GM12878 (cell line): Measurements from ENCODE around the gene DCUN1D3. TPM values are rescaled to one million over a fixed set of nuclear protein-coding genes. Genes with fewer than 3 reads are reported as not detected.

ENCODE experiments used
- ASH2L ChIP-seq: fragments of 300-600, 200-600 bp; sonication (generic); IDR thresholded peaks from 2 replicates; pipeline ENCODE4 v1.6.1; 2017; ENCODE audit warnings: low read depth, mild to moderate bottlenecking, borderline replicate concordance
- CBX3 ChIP-seq: fragments of 200-600 bp; sonication (generic); IDR thresholded peaks from 2 replicates; pipeline ENCODE4 v1.6.1; 2016; ENCODE audit warnings: low read depth, borderline replicate concordance
- CBX5 ChIP-seq: sonication (generic); IDR thresholded peaks from 2 replicates; pipeline ENCODE4 v1.6.1; 2016; ENCODE audit warnings: low read depth, moderate library complexity, mild to moderate bottlenecking, inconsistent platforms
- CHD4 ChIP-seq: fragments of 200-600 bp; sonication (generic); IDR thresholded peaks from 2 replicates; pipeline ENCODE4 v1.6.1; 2016; ENCODE audit warnings: mild to moderate bottlenecking
- CREB1 ChIP-seq: IDR thresholded peaks from 2 replicates; pipeline ENCODE4 v1.6.1; 2012; ENCODE audit warnings: low read depth, mild to moderate bottlenecking, inconsistent platforms
- EED ChIP-seq: sonication (generic); IDR thresholded peaks from 2 replicates; pipeline ENCODE4 v1.6.1; 2016; ENCODE audit warnings: antibody characterized with exemption, low read depth
- GABPA ChIP-seq: IDR thresholded peaks from 2 replicates; pipeline ENCODE4 v1.6.1; 2014; ENCODE audit warnings: antibody characterized with exemption, low read depth, mild to moderate bottlenecking, inconsistent platforms
- HDGF ChIP-seq: fragments of 450-650 bp; IDR thresholded peaks from 2 replicates; pipeline ENCODE4 v1.6.1; 2016; ENCODE audit warnings: antibody characterized with exemption
- KLF5 ChIP-seq: fragments of 450-650 bp; IDR thresholded peaks from 2 replicates; pipeline ENCODE4 v1.6.1; 2014; ENCODE audit warnings: mild to moderate bottlenecking; ENCODE audit not compliant: partially characterized antibody
- MTA2 ChIP-seq: fragments of 450-650 bp; IDR thresholded peaks from 2 replicates; pipeline ENCODE4 v1.6.1; 2016; ENCODE audit warnings: low read depth, mild to moderate bottlenecking, moderate library complexity
- MYC ChIP-seq: IDR thresholded peaks from 2 replicates; pipeline ENCODE4 v1.6.1; 2011; ENCODE audit warnings: mild to moderate bottlenecking, low read length, moderate library complexity, inconsistent platforms; ENCODE audit not compliant: insufficient read depth, insufficient replicate concordance, insufficient read length, severe bottlenecking
- NFYA ChIP-seq: IDR thresholded peaks from 2 replicates; pipeline ENCODE4 v1.6.1; 2011; ENCODE audit warnings: low read depth, mild to moderate bottlenecking, low read length, improper control_type of control experiment, borderline replicate concordance
- NRF1 ChIP-seq: conservative IDR thresholded peaks from 2 replicates; pipeline ENCODE4 v1.6.1; 2011; ENCODE audit warnings: mild to moderate bottlenecking, low read depth, low read length, improper control_type of control experiment
- RELA ChIP-seq: fragments of 450-650 bp; IDR thresholded peaks from 2 replicates; pipeline ENCODE4 v1.8.0; 2014; ENCODE audit warnings: borderline replicate concordance; ENCODE audit not compliant: partially characterized antibody
- SUZ12 ChIP-seq: fragments of 200-600 bp; sonication (generic); IDR thresholded peaks from one replicate; pipeline ENCODE4 v1.6.1; 2018; ENCODE audit warnings: antibody characterized with exemption, mild to moderate bottlenecking; ENCODE audit not compliant: unreplicated experiment
- TCF3 ChIP-seq: IDR thresholded peaks from 2 replicates; pipeline ENCODE4 v1.6.1; 2012; ENCODE audit warnings: low read depth, mild to moderate bottlenecking, low read length, borderline replicate concordance; ENCODE audit not compliant: insufficient read depth
- YY1 ChIP-seq: IDR thresholded peaks from 2 replicates; pipeline ENCODE4 v1.6.1; 2011; ENCODE audit warnings: low read depth, mild to moderate bottlenecking, low read length
- ZBED1 ChIP-seq: IDR thresholded peaks from 2 replicates; pipeline ENCODE4 v1.6.1; 2016; ENCODE audit warnings: borderline replicate concordance
- polyA plus RNA-seq, 11 experiments: library from polyadenylated mRNA; depleted of rRNA in 4 of 11; unstranded in 6 of 11; stranded (reverse) in 5 of 11; fragments of >200 nt; fragmentation: Nextera tagmentation in 4 of 11; fragmentation: Illumina TruSeq in 1 of 11; extraction: Ambion mirVana in 4 of 11; extraction: Trizol in 1 of 11; gene quantifications; 1 replicate in 1 of 11; 2 replicates in 10 of 11; pipeline versions ENCODE4 v1.2.1 to v1.2.3, GENCODE V29; 2011 to 2016; ENCODE audit warnings: inconsistent platforms in 2 of 11, missing spikeins in 2 of 11, low read depth in 1 of 11
- total RNA-seq, 4 experiments: library from RNA; depleted of rRNA in 3 of 4; stranded (reverse); fragments of >200 nt in 3 of 4; fragmentation: Illumina TruSeq in 1 of 4; extraction: Trizol in 1 of 4; gene quantifications; 2 replicates each; pipeline versions ENCODE4 v1.2.1 to v1.2.3, GENCODE V29; 2013 to 2021
- TF ChIP-seq, protein P1 (sequence below): fragments of 450-650 bp; formaldehyde crosslinking; IDR thresholded peaks from 2 replicates; pipeline ENCODE4 v1.5.0; 2022; ENCODE audit warnings: mild to moderate bottlenecking, missing genetic modification characterization
- TF ChIP-seq, protein P2 (sequence below): IDR thresholded peaks from 2 replicates; pipeline ENCODE4 v1.6.1; 2012; ENCODE audit warnings: improper control_type of control experiment, low read depth, low read length; ENCODE audit not compliant: insufficient replicate concordance
- TF ChIP-seq, protein P3 (sequence below): IDR thresholded peaks from 2 replicates; pipeline ENCODE4 v1.6.1; 2012; ENCODE audit warnings: low read length, inconsistent platforms

DCUN1D3 gene
- total and polyA plus RNA-seq, 10 of the 15 experiments (the other 5 are each of a cell fraction or from before 2014, with no cell fraction given): 0.47 to 4.5 (median 1.9) TPM

DNA sequence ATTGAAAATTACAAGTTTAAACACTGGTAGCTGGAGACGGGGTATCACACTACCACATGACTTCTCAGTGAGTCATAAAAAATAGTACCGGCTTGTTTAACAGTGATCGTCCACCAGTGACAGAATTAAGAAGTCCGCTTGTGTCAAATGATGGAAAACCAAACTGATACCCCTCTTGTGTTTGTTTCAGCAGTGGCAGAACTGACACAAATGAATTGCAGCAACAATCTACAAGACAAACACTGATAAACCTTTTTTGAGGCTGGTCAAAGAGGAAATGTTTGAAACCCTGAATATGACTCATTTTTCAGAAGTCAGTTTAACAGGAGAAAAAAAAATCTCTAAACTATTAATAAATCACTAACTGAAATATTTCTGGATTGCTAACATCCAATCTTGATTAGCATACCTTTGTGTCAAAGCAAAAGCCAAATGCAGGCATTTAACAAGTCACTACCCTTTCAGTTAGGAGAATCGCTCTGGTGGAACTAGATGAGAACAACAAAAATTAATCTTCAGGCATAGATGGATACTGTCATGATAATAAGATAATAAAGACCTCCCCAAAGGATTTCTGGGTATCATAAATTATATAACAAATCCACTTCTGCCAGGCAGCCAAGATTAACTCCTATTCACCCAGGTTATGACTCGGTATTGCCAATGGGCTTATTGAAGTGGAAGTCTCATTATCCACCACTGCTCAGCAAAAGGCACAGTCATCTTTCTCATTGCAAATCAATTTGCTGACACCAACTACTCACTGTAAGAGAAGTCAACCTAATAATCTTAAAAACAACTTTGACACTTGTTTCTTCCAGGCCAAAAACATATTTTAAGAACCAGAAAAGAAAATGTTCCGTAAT, 20.8 kb downstream of the DCUN1D3 start (continued):
- TF ChIP-seq NFYA (no peak), CBX3 (no peak), GABPA (no peak), NRF1 (no peak), YY1 (no peak), CHD4 (no peak), SUZ12 (no peak), EED (no peak), CREB1 (peak; percentile 45; the same call in 1 of the 2 replicates), CBX5 (no peak), KLF5 (no peak), HDGF (no peak), TCF3 (no peak), ASH2L (no peak), RELA (no peak), ZBED1 (no peak), MYC (no peak), MTA2 (peak; percentile 43; the same call in 1 of the 2 replicates)
- TF ChIP-seq, protein P1, sequence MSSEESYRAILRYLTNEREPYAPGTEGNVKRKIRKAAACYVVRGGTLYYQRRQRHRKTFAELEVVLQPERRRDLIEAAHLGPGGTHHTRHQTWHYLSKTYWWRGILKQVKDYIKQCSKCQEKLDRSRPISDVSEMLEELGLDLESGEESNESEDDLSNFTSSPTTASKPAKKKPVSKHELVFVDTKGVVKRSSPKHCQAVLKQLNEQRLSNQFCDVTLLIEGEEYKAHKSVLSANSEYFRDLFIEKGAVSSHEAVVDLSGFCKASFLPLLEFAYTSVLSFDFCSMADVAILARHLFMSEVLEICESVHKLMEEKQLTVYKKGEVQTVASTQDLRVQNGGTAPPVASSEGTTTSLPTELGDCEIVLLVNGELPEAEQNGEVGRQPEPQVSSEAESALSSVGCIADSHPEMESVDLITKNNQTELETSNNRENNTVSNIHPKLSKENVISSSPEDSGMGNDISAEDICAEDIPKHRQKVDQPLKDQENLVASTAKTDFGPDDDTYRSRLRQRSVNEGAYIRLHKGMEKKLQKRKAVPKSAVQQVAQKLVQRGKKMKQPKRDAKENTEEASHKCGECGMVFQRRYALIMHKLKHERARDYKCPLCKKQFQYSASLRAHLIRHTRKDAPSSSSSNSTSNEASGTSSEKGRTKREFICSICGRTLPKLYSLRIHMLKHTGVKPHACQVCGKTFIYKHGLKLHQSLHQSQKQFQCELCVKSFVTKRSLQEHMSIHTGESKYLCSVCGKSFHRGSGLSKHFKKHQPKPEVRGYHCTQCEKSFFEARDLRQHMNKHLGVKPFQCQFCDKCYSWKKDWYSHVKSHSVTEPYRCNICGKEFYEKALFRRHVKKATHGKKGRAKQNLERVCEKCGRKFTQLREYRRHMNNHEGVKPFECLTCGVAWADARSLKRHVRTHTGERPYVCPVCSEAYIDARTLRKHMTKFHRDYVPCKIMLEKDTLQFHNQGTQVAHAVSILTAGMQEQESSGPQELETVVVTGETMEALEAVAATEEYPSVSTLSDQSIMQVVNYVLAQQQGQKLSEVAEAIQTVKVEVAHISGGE (CRISPR knock-in tag): no peak
- TF ChIP-seq, protein P2, sequence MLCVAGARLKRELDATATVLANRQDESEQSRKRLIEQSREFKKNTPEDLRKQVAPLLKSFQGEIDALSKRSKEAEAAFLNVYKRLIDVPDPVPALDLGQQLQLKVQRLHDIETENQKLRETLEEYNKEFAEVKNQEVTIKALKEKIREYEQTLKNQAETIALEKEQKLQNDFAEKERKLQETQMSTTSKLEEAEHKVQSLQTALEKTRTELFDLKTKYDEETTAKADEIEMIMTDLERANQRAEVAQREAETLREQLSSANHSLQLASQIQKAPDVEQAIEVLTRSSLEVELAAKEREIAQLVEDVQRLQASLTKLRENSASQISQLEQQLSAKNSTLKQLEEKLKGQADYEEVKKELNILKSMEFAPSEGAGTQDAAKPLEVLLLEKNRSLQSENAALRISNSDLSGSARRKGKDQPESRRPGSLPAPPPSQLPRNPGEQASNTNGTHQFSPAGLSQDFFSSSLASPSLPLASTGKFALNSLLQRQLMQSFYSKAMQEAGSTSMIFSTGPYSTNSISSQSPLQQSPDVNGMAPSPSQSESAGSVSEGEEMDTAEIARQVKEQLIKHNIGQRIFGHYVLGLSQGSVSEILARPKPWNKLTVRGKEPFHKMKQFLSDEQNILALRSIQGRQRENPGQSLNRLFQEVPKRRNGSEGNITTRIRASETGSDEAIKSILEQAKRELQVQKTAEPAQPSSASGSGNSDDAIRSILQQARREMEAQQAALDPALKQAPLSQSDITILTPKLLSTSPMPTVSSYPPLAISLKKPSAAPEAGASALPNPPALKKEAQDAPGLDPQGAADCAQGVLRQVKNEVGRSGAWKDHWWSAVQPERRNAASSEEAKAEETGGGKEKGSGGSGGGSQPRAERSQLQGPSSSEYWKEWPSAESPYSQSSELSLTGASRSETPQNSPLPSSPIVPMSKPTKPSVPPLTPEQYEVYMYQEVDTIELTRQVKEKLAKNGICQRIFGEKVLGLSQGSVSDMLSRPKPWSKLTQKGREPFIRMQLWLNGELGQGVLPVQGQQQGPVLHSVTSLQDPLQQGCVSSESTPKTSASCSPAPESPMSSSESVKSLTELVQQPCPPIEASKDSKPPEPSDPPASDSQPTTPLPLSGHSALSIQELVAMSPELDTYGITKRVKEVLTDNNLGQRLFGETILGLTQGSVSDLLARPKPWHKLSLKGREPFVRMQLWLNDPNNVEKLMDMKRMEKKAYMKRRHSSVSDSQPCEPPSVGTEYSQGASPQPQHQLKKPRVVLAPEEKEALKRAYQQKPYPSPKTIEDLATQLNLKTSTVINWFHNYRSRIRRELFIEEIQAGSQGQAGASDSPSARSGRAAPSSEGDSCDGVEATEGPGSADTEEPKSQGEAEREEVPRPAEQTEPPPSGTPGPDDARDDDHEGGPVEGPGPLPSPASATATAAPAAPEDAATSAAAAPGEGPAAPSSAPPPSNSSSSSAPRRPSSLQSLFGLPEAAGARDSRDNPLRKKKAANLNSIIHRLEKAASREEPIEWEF: no peak
- TF ChIP-seq, protein P3, sequence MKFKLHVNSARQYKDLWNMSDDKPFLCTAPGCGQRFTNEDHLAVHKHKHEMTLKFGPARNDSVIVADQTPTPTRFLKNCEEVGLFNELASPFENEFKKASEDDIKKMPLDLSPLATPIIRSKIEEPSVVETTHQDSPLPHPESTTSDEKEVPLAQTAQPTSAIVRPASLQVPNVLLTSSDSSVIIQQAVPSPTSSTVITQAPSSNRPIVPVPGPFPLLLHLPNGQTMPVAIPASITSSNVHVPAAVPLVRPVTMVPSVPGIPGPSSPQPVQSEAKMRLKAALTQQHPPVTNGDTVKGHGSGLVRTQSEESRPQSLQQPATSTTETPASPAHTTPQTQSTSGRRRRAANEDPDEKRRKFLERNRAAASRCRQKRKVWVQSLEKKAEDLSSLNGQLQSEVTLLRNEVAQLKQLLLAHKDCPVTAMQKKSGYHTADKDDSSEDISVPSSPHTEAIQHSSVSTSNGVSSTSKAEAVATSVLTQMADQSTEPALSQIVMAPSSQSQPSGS: peak; percentile 37; the same call in 1 of the 2 replicates
